ENCODE measurements around the gene FASTKD1.

DNA sequence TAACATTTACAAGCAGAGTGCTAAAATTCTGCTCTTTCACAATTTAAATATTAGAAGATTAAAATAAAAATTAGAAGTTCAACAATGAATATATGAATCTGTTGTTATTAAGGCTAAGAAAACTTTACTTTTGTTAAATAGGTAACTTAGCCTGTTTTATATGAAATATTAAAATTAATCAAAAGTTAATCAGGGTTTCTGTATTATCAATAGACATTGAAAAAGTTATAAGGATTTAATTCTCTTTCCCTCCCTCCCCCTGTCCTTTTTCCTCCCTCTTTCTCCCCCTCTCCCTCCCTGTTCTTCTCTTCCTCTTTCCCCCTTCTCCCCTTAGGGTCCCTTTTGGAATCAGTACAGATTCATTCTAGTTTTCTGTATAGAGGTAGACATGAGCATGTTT, 82.3 kb downstream of the FASTKD1 start:
- no peak for TF ChIP-seq CTCF (IDR thresholded peaks at IDR 0.05)
- TF ChIP-seq POLR2AphosphoS5 (IDR thresholded peaks at IDR 0.05), result no peak

All from suprapubic skin (tissue), 3 donors.